HG03095 (cell line): ENCODE data around the gene TBC1D3B.
"Not testable (repeated sequence)": the region's sequence is repeated elsewhere in the genome, so short reads cannot be mapped to it uniquely, and the experiment has no call there.

ENCODE experiments used
- ATAC-seq: cut with Tn5 transposase; IDR thresholded peaks from one replicate; pipeline ENCODE4 v1.9.1; 2021; ENCODE audit warnings: moderate library complexity; ENCODE audit not compliant: unreplicated experiment

Gene TBC1D3B

GRCh38 chr17:36176536-36176935 lies at the start of gene TBC1D3B:
TBC1D3B (minus strand) TSS chr17:36176636; CDS start chr17:36175050, 1,586 bp downstream.
- not testable (repeated sequence) for ATAC-seq

- ATAC-seq = not testable (repeated sequence)
Observed at GRCh38 chr17:36222967-36223366, 46.5 kb upstream of the TBC1D3B start.

DNA sequence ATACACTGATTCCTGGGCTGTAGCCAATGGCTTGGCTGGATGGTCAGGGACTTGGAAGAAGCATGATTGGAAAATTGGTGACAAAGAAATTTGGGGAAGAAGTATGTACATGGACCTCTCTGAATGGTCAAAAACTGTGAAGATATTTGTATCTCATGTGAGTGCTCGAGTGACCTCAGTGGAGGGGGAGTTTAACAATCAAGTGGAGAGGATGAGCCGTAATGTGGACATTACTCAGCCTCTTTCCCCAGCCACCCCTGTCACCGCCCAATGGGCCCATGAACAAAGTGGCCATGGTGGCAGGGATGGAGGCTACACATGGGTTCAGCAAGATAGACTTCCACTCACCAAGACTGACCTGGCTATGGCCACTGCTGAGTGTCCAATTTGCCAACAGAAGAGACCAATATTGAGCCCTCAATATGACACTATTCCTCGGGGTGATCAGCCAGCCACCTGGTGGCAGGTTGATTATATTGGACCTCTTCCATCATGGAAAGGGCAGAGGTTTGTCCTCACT lies 45.2 kb upstream of the TBC1D3B start:
- not testable (repeated sequence) for ATAC-seq

DNA sequence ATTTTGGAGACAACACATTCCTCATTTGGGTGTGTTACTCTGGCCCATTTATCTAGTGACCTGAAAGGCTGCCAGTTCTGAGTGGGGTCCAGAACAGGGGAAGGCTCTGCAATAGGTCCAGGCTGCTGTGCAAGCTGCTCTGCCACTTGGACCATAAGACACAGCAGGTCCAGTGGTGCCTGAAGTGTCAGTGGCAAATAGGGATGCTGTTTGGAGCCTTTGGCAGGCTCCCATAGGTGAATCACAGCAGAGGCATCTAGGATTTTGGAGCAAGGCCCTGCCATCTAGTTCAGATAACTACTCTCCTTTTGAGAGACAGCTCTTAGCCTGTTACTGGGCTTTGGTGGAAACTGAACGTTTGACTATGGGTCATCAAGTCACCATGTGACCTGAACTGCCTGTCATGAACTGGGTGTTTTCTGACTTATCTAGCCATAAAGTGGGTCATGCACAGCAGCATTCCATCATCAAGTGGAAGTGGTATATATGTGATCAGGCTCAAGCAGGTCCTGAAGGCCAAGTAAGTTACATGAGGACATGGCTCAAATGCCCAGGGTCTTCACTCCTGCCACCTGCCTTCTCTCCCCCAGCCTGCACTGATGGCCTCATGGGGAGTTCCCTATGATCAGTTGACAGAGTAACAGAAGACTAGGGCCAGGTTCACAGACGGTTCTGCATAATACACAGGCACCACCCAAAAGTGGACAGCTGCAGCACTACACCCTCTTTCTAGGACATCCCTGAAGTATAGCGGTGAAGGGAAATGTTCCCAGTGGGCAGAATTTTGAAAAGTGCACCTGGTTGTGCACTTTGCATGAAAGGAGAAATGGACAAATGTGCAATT lies 44.5 kb upstream of the TBC1D3B start:
- not testable (repeated sequence) for ATAC-seq

DNA sequence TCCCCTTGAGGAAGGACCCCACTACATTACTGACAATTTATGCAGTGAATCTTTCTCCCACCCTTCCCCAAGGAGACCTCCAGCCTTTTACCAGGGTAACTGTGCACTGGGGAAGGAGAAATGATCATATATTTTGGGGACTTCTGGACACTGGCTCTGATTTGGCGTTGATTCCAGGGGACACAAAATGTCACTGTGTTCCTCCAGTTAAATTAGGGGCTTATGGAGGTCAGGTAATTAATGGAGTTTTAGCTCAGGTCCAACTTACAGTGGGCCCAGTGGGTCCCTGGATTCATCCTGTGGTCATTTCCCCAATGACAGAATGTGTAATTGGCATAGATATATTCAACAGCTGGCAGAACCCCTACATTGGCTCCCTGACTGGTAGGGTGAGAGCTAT lies 43.1 kb upstream of the TBC1D3B start:
- ATAC-seq = not testable (repeated sequence)

- ATAC-seq = not testable (repeated sequence)
Observed at GRCh38 chr17:36215406-36216308, 39.2 kb upstream of the TBC1D3B start.

DNA sequence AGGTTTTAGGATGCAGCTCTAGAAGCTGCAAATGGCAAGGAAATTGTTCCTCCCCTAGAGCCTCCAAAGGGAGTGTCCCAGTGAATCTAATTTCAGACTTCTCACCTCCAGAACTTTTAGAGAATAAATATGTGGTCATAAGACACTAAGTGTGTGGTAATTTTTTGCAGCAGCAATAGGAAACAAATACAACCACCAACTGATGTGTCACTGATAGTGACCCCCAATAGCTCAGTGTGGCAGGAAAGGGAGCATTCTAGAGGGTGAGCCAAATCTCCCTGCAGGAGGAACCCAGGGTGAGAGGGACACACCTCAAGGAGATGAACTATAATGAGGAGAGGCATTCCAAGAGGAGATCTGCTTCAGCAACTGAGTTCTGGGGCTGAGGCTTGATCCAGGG lies 38.5 kb upstream of the TBC1D3B start:
- no peak for ATAC-seq

- no peak for ATAC-seq
Observed at GRCh38 chr17:36213695-36214094, 37.3 kb upstream of the TBC1D3B start.

DNA sequence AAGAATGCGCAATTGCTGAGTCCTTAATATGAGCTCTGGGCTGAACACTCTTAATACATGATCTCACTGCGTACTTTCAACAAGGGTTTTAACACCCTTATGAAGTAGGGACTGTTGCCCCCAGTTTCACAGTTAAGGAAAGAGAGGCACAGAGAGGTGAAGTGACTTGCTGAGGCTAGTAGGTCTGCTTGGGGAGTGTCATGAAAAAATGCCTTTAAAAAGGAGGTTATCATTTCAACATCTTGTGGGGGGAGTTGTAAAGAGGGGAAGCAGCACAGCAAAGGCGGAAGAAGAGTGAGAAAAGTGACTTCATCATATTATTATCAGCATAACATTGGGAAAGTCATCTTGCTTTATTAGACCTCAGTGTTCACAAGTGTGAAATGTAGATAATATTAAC lies 36.5 kb upstream of the TBC1D3B start:
- no peak for ATAC-seq

DNA sequence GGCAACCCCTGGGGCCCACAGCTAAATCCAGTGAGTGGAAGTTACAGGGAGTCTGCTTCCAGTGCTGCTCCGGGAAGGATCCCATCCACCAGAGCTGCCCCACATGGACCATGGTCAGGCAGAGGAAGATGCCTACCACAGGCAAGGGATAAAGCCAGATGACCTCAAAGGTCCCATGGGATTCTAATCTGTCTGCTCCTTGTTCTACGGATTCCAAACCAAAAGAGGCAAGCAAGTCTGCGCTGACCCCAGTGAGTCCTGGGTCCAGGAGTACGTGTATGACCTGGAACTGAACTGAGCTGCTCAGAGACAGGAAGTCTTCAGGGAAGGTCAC lies 35.8 kb upstream of the TBC1D3B start:
- no peak for ATAC-seq

DNA sequence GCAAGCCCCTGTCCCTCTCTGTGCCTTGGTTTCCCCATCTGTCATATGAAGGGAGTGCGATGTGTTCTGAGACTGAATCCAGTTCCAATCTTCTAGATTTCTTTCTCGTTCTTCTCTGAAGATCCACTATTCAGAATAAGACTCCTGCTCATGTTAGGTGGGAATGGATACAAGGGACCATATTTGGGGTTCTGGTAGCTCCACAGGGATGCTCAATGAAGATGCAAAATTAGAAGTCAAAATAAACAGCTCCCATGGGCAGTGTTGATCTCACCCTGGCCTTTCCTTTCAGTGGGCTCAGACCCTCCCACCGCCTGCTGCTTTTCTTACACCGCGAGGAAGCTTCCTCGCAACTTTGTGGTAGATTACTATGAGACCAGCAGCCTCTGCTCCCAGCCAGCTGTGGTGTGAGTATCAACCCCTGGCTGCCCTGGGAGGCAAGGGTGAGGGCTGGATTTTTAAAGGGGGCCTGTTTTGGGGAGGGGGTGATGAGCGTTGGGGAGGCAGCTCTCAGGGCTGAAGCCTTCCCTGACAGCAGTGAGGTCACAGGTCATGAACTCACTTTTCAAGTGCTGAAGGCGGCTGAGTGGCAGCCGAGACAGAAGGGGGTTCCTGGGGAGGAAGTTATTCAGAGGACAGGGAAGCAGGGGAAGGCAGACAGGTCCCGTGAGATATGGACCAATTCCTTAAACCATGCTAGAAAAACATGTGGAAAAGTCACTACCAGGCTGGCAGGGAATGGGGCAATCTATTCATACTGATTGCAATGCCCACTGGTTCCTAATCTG lies 35.2 kb upstream of the TBC1D3B start:
- ATAC-seq = not testable (repeated sequence)

DNA sequence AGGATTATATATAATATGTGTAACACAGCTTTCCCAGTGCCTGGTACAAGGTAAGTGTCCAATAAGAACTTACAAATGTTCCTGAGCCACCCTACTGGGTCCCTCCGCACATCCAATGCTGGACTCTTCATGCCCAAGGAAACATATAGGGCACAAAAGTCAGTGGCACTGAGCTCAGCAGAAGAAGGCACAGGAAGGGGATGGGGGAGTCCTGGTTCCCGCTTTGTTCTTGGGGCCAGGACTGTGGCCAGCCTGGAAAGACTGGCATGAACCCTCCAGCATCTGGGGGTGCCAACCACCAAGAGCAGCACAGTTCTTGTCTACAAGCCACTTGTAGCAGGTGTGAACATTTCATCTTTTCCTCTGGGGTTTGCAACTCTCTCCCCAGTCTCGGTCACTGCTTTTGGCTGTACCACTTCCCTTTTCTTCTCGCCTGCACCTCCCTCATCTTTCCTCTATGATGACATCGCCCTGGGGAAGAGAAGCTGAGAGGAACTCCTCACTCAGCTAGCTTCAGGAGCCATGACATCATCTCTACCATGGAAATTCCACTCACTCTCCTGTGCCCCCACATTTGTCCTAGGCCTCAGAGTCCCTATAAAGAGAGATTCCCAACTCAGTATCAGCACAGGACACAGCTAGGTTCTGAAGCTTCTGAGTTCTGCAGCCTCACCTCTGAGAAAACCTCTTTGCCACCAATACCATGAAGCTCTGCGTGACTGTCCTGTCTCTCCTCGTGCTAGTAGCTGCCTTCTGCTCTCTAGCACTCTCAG lies 34.2 kb upstream of the TBC1D3B start, which contains the start of gene CCL4L2:
TSS of gene CCL4L2 (plus strand) at position 625 of the 773 bp plus-strand sequence.
- ATAC-seq = peak; percentile 56

- ATAC-seq = no peak
Observed at GRCh38 chr17:36209575-36209974, 33.1 kb upstream of the TBC1D3B start.

- ATAC-seq = not testable (repeated sequence)
Observed at GRCh38 chr17:36207383-36207782, 30.9 kb upstream of the TBC1D3B start.

DNA sequence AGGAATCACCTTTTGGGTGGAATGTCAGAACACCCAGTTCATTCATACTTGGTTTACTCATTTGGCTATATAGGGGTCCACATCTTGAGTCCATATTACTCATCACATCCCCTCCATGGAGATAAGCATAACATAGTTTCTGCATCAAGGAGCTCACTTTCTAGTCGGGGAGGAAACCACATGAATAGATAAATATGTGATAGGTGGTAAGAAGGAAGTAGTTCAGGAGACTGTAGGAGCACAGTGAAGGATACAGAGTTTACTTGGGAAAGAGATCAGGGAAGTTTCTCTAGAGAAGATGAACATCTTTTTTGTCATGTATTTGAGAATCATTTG lies 30.0 kb upstream of the TBC1D3B start:
- not testable (repeated sequence) for ATAC-seq

DNA sequence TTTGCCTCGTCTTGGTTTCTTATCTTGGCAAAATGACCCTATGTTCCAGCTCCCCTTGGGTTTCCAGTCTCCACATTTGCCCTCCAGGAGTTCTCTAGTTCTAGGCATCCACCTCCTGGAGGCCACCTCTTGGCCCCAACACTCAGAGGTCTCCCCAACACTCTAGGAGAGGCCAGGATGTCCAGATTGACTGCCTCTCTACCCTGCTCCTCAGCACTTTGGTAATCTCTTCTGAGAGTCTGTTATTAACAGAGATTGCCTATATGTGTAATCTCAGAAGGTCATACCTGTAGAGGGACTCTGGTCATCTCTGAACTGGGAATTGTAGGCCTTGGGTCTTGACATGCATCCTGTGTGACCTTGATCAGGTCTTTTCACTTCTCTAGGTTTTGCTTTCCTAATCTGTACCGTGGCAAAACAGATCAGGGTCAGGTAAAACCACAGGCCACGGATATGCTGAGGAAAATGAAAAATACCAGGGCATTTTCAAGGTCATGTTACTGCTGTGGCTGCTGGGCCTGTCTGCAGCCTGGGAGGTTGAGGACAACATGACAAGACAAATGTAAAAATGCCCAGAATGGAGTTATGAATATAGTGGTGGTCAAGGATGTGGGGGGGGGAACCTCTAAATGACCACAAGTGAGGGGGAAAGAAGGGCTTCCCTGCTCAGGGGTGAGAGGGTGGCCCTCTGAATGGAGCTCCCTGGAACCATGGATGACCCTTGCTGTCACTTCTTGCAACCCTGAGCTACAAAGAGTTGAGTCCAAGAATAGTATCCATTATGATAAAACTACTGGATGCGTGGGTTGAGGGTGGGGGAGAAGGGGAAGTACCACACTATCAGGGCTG lies 29.4 kb upstream of the TBC1D3B start:
- ATAC-seq = no peak

DNA sequence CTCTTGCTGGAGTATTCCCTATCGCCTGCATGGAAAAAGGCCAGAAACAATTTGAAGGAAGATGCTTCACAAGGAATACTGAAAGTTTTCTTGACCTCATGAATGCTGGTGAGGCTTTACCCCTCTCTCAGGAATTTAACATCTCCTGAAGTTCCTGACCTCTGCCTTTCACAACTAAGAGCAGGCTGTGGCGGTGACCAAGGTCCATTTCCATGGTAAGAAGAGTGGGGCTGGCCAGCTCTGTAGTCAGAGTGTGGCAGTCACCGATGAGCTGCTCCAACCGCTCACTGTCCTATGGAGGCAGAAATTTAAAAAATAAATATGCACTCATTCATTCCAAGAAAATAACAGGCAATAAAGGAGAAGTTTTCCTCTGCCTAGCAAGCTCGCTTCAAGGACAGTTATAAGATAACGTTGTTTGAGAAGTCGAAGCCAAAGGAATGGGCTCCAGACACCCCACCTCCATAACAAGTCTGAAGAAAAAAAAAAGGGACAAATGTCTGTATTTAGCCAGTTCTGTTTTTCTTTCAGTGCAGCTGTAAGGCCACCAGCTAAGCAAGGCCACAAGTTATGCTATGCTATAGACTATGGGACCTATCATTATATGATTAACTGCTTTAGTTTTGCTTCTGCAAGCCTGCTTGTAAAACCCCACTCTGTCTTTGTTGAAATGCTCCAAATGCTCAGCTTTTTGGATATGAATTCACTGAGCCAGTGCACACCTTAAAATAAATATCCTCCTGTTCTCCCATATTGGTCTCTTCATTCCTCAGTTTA lies 28.5 kb upstream of the TBC1D3B start:
- ATAC-seq = no peak

DNA sequence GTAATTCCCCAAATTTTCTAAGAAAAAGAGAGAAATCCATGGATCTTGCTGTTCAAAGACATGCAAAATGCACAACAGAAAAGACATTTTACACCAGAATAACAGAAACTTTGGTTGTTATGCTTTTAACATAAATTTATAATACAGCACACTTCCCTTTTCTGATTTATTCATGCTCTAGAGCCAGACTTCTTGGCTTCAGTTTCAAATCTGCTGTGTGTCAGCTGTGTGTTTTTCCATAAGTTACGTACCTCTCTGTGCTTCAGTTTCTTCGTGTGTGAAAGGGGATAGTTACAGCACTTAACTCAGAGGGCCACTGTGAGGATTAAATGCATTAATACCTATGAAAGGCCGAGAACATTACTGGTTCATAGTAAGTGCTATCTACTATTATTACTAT lies 26.9 kb upstream of the TBC1D3B start:
- ATAC-seq = no peak
